H1 (cell line): Measurements from ENCODE around the gene FBXO21. TPM values are rescaled to one million over a fixed set of nuclear protein-coding genes. Genes with fewer than 3 reads are reported as not detected.

ENCODE experiments used
- CTCF ChIA-PET: fragments of 300-600 bp; sonication (Branson Sonifier 250); formaldehyde crosslinking; loops from one replicate; lab custom pipeline; 2021; ENCODE audit not compliant: partially characterized antibody; lab: Charles Lee
- POLR2A ChIA-PET: fragments of 300-600 bp; sonication (Branson Sonifier 250); formaldehyde crosslinking; loops from one replicate; lab custom pipeline; 2021; ENCODE audit warnings: inconsistent platforms; ENCODE audit not compliant: partially characterized antibody; lab: Charles Lee
- DNase-seq, 2 experiments: peaks; one replicate each; pipeline versions ENCODE4 v3.0.0 to v3.0.0-alpha.2; 2010 to 2022; ENCODE audit warnings: low spot score in 2 of 2, low read depth in 1 of 2, mixed read lengths in 1 of 2
- FAIRE-seq: peaks from 2 replicates; lab custom pipeline; 2011; peaks lifted over from hg19 to GRCh38; lab: Jason Lieb, UNC
- H2AFZ ChIP-seq: 2 replicates; pipeline ENCODE4 v1.8.1; 2012; ENCODE audit warnings: low read length, inconsistent platforms
- H2AK5ac ChIP-seq: 2 replicates; pipeline ENCODE4 v1.6.1; 2013; ENCODE audit warnings: low read depth, low read length
- H2BK120ac ChIP-seq: replicated peaks from 2 replicates; pipeline ENCODE3; 2013; ENCODE audit warnings: low read depth, low read length, inconsistent platforms
- H2BK12ac ChIP-seq: 2 replicates; pipeline ENCODE4 v1.6.1; 2013; ENCODE audit warnings: low read depth, low read length
- H2BK15ac ChIP-seq: 2 replicates; pipeline ENCODE4 v1.6.1; 2013; ENCODE audit warnings: low read length
- H2BK20ac ChIP-seq: 2 replicates; pipeline ENCODE4 v1.6.1; 2013; ENCODE audit warnings: low read length
- H2BK5ac ChIP-seq: 2 replicates; pipeline ENCODE4 v1.6.1; 2013; ENCODE audit warnings: low read depth, low read length
- H3K14ac ChIP-seq: 2 replicates; pipeline ENCODE4 v1.6.1; 2013; ENCODE audit warnings: inconsistent platforms; ENCODE audit not compliant: insufficient read length
- H3K18ac ChIP-seq: 2 replicates; pipeline ENCODE4 v1.6.1; 2013; ENCODE audit warnings: low read length; ENCODE audit errors: extremely low read depth
- H3K23ac ChIP-seq: 2 replicates; pipeline ENCODE4 v1.6.1; 2013; ENCODE audit warnings: inconsistent platforms; ENCODE audit not compliant: insufficient read length
- H3K23me2 ChIP-seq: 2 replicates; pipeline ENCODE4 v1.6.1; 2013; ENCODE audit warnings: low read depth, low read length
- H3K27ac ChIP-seq: 2 replicates; pipeline ENCODE4 v1.6.1; 2011; ENCODE audit warnings: low read depth, low read length, inconsistent platforms
- H3K27me3 ChIP-seq, 4 experiments: replicated peaks in 1 of 4; 1 replicate in 1 of 4; 2 replicates in 3 of 4; pipeline versions ENCODE4 v1.6.1 to v1.8.1; 2011 to 2013; ENCODE audit warnings: low read length in 3 of 4, mild to moderate bottlenecking in 3 of 4, inconsistent platforms in 2 of 4, mixed read lengths in 2 of 4, moderate library complexity in 1 of 4; ENCODE audit not compliant: control insufficient read depth in 3 of 4, insufficient read depth in 3 of 4; ENCODE audit errors: extremely low read depth in 1 of 4
- H3K36me3 ChIP-seq, 4 experiments: 2 replicates each; pipeline versions ENCODE4 v1.6.1 to v1.8.1; 2011 to 2013; ENCODE audit warnings: mild to moderate bottlenecking in 4 of 4, low read length in 3 of 4, moderate library complexity in 2 of 4, control low read depth in 1 of 4, inconsistent platforms in 1 of 4; ENCODE audit not compliant: insufficient read depth in 4 of 4, control insufficient read depth in 2 of 4
- H3K4ac ChIP-seq: replicated peaks from 2 replicates; pipeline ENCODE3; 2013; ENCODE audit warnings: low read length, low read depth, mixed read lengths, inconsistent platforms; ENCODE audit not compliant: insufficient read length
- H3K4me1 ChIP-seq, 4 experiments: replicated peaks in 1 of 4; 1 replicate in 1 of 4; 2 replicates in 3 of 4; pipeline versions ENCODE4 v1.6.1 to v1.8.1; 2011 to 2013; ENCODE audit warnings: low read length in 3 of 4, inconsistent platforms in 2 of 4, mixed read lengths in 1 of 4; ENCODE audit not compliant: insufficient read depth in 4 of 4, control insufficient read depth in 3 of 4
- H3K4me2 ChIP-seq, 2 experiments: 2 replicates each; pipeline versions ENCODE4 v1.6.1 to v1.8.1; 2011 to 2013; ENCODE audit warnings: low read depth in 2 of 2, low read length in 2 of 2, control low read depth in 1 of 2, inconsistent platforms in 1 of 2, mild to moderate bottlenecking in 1 of 2; ENCODE audit not compliant: insufficient read depth in 1 of 2
- H3K4me3 ChIP-seq, 4 experiments: fragments of 200-600, 300-600 bp in 1 of 4; sonication (generic), shearing (Covaris generic), sonication (Bioruptor Twin) in 1 of 4; 2 replicates each; pipeline versions ENCODE4 v1.5.1 to v1.8.1; 2011 to 2016; ENCODE audit warnings: low read length in 4 of 4, low read depth in 3 of 4, control low read depth in 2 of 4, inconsistent platforms in 2 of 4, mild to moderate bottlenecking in 2 of 4, mixed read lengths in 1 of 4, moderate library complexity in 1 of 4; ENCODE audit not compliant: insufficient read depth in 2 of 4; ENCODE audit errors: extremely low read depth in 1 of 4
- H3K56ac ChIP-seq: replicated peaks from 2 replicates; pipeline ENCODE3; 2013; ENCODE audit warnings: low read depth, mild to moderate bottlenecking, mixed read lengths, low read length, inconsistent platforms; ENCODE audit not compliant: insufficient read length
- H3K79me1 ChIP-seq: 2 replicates; pipeline ENCODE4 v1.6.1; 2013; ENCODE audit warnings: low read depth, low read length, control low read depth
- H3K79me2 ChIP-seq, 2 experiments: 2 replicates each; pipeline versions ENCODE4 v1.6.1 to v1.8.1; 2012 to 2013; ENCODE audit warnings: low read length in 2 of 2, mild to moderate bottlenecking in 2 of 2, inconsistent platforms in 1 of 2; ENCODE audit not compliant: insufficient read depth in 2 of 2, control insufficient read depth in 1 of 2
- H3K9ac ChIP-seq, 4 experiments: replicated peaks in 1 of 4; 1 replicate in 1 of 4; 2 replicates in 3 of 4; pipeline versions ENCODE4 v1.6.1 to v1.8.1; 2011 to 2013; ENCODE audit warnings: low read depth in 3 of 4, low read length in 3 of 4, control low read depth in 2 of 4, mild to moderate bottlenecking in 2 of 4, moderate library complexity in 2 of 4, inconsistent platforms in 1 of 4; ENCODE audit errors: extremely low read depth in 1 of 4
- H3K9me3 ChIP-seq, 2 experiments: 2 replicates each; pipeline versions ENCODE4 v1.6.1 to v1.8.1; 2012 to 2013; ENCODE audit warnings: mild to moderate bottlenecking in 2 of 2, moderate library complexity in 2 of 2, control low read depth in 1 of 2, inconsistent platforms in 1 of 2, low read depth in 1 of 2, low read length in 1 of 2, mixed read lengths in 1 of 2; ENCODE audit not compliant: insufficient read depth in 2 of 2
- H4K20me1 ChIP-seq, 2 experiments: replicated peaks in 1 of 2; 2 replicates each; pipeline versions ENCODE3 to v1.8.1; 2011 to 2013; ENCODE audit warnings: inconsistent platforms in 2 of 2, low read length in 2 of 2, mild to moderate bottlenecking in 1 of 2; ENCODE audit not compliant: insufficient read depth in 2 of 2, control insufficient read depth in 1 of 2
- H4K5ac ChIP-seq: 2 replicates; pipeline ENCODE4 v1.6.1; 2013; ENCODE audit warnings: low read length, low read depth, mixed read lengths, inconsistent platforms; ENCODE audit not compliant: insufficient read length
- H4K8ac ChIP-seq: 2 replicates; pipeline ENCODE4 v1.8.0; 2013; ENCODE audit warnings: mild to moderate bottlenecking, moderate library complexity, low read length, inconsistent platforms; ENCODE audit not compliant: insufficient read depth; ENCODE audit errors: extremely low read depth
- H4K91ac ChIP-seq: replicated peaks from 2 replicates; pipeline ENCODE3; 2013; ENCODE audit warnings: low read length, mixed read lengths, inconsistent platforms; ENCODE audit not compliant: insufficient read length
- BCL11A ChIP-seq, 2 experiments: IDR thresholded peaks; one replicate each; pipeline ENCODE4 v1.6.1; 2011; ENCODE audit warnings: low read depth in 2 of 2, low read length in 2 of 2, mild to moderate bottlenecking in 2 of 2
- EGR1 ChIP-seq: IDR thresholded peaks from 2 replicates; pipeline ENCODE4 v1.6.1; 2011; ENCODE audit warnings: low read depth, low read length, borderline replicate concordance
- FOSL1 ChIP-seq: IDR thresholded peaks from 2 replicates; pipeline ENCODE4 v1.6.1; 2011; ENCODE audit warnings: mild to moderate bottlenecking, low read depth, low read length, moderate library complexity; ENCODE audit not compliant: insufficient read depth
- GTF2F1 ChIP-seq: IDR thresholded peaks from 2 replicates; pipeline ENCODE4 v1.6.1; 2012; ENCODE audit warnings: low read depth, low read length, improper control_type of control experiment, borderline replicate concordance
- KDM1A ChIP-seq: fragments of 200-600, 300-600 bp; sonication (generic); IDR thresholded peaks from 2 replicates; pipeline ENCODE4 v1.7.1; 2016; ENCODE audit warnings: mild to moderate bottlenecking, low read length, borderline replicate concordance
- POU5F1 ChIP-seq: IDR thresholded peaks from 2 replicates; pipeline ENCODE4 v1.6.1; 2011; ENCODE audit warnings: low read depth, mild to moderate bottlenecking, low read length, moderate library complexity
- RAD21 ChIP-seq, 2 experiments: IDR thresholded peaks in 1 of 2; conservative IDR thresholded peaks in 1 of 2; 2 replicates each; pipeline ENCODE4 v1.6.1; 2011; ENCODE audit warnings: low read depth in 2 of 2, low read length in 2 of 2, improper control_type of control experiment in 1 of 2, inconsistent platforms in 1 of 2, mild to moderate bottlenecking in 1 of 2, moderate library complexity in 1 of 2
- TAF7 ChIP-seq: optimal IDR thresholded peaks from 2 replicates; pipeline ENCODE3; 2011; ENCODE audit warnings: low read depth, mild to moderate bottlenecking, inconsistent platforms, low read length, moderate library complexity, borderline replicate concordance
- TBP ChIP-seq: IDR thresholded peaks from 2 replicates; pipeline ENCODE4 v1.6.1; 2011; ENCODE audit warnings: low read depth, low read length, improper control_type of control experiment
- WGBS, 2 experiments: shearing (Covaris generic) in 1 of 2; methylation state at CpG; one replicate each; pipeline versions ENCODE4 v1.1.6 to v1.1.7; 2013 to 2015; ENCODE audit warnings: low lambda C conversion rate in 2 of 2, mixed read lengths in 2 of 2, inconsistent platforms in 1 of 2, low coverage in 1 of 2, missing lambda C conversion rate in 1 of 2; ENCODE audit not compliant: insufficient replicate concordance in 2 of 2, insufficient coverage in 1 of 2, insufficient read length in 1 of 2; ENCODE audit errors: extremely low coverage in 1 of 2, missing lambda C conversion rate in 1 of 2; 5-methylcytosine and 5-hydroxymethylcytosine counted together
- polyA plus RNA-seq, 7 experiments: library from polyadenylated mRNA; depleted of rRNA in 3 of 7; stranded (reverse) in 5 of 7; unstranded in 2 of 7; fragments of >200 nt in 5 of 7; fragments of 200-250 nt in 2 of 7; gene quantifications; 1 replicate in 5 of 7; 2 replicates in 1 of 7; 4 replicates in 1 of 7; pipeline versions ENCODE4 v1.2.1 to v1.2.3, GENCODE V29; 2011 to 2013; ENCODE audit warnings: missing spikeins in 2 of 7, mixed read lengths in 2 of 7
- total RNA-seq: library from RNA; stranded (reverse); fragmentation: NEBNext Ultra II Directional; extraction: Animal tissue kit (Norgen Biotek cat#: 25700); gene quantifications from 2 replicates; pipeline ENCODE4 v1.2.1, GENCODE V29; 2021

FBXO21 gene
- total and polyA plus RNA-seq, 2 of the 8 experiments (the other 6 are each of a cell fraction or from before 2014, with no cell fraction given): 57.0 to 80.6 TPM

GRCh38 chr12:117187421-117187820 is 2.8 kb downstream of the FBXO21 start:
- Histone ChIP-seq H2BK120ac (no peak overlapping the region), H3K4ac (no peak overlapping the region), H3K14ac (no peak overlapping the region), H2AFZ (no peak overlapping the region), H2BK15ac (no peak overlapping the region), H4K8ac (no peak overlapping the region), H3K79me1 (peaks cover 8% of the 10 kb centered on the region), H3K4me2 (no peak overlapping the region), H3K23ac (no peak overlapping the region), H4K5ac (no peak overlapping the region), H2AK5ac (no peak overlapping the region), H3K27me3 (peaks cover 0 to 2% (median 0%) of the 10 kb centered on the region in 4 experiments; a peak in 1 of 7 replicates), H4K91ac (no peak overlapping the region), H2BK5ac (no peak overlapping the region), H3K9ac (no peak overlapping the region), H3K27ac (no peak overlapping the region), H3K36me3 (peaks cover 10 to 40% (median 26%) of the 10 kb centered on the region in 4 experiments; a peak in 6 of 8 replicates), H2BK12ac (no peak overlapping the region), H3K79me2 (peaks cover 7 to 39% of the 10 kb centered on the region in 2 experiments; a peak in 3 of 4 replicates), H3K4me3 (no peak overlapping the region), H3K4me1 (peaks cover 2 to 9% (median 4%) of the 10 kb centered on the region in 4 experiments; a peak in 5 of 7 replicates), H4K20me1 (peaks cover 0 to 10% of the 10 kb centered on the region in 2 experiments), H3K23me2 (peaks cover 13% of the 10 kb centered on the region; the same call in 1 of the 2 replicates), H3K9me3 (no peaks in the 10 kb centered on the region), H2BK20ac (no peak overlapping the region), H3K56ac (no peak overlapping the region), H3K18ac (no peak overlapping the region)
- FAIRE-seq (no peak), DNase-seq (no peak)
- 88% methylated on average over 4 of the region's 4 CpGs; no CpG with 5 or more reads in 1 of the 2 experiments for WGBS, 2 experiments
- CTCF ChIA-PET: interaction anchor here (0.7 kb wide), 1 partner anchor 76 kb away, joined by 3 read pairs; no protein-coding TSS in a partner anchor
- POLR2A ChIA-PET: interaction anchor here (1.0 to 1.5 kb wide), 2 partner anchors 13 to 27 kb away, joined by 3 to 4 read pairs; no protein-coding TSS in a partner anchor
- TF ChIP-seq GTF2F1 (no peak), KDM1A (no peak), EGR1 (no peak), BCL11A (IDR thresholded peaks at IDR 0.05; ENCODE audit: low read depth in 2 of 2, low read length in 2 of 2) (no peak), TAF7 (no peak), POU5F1 (no peak), TBP (no peak), FOSL1 (no peak), RAD21 (IDR thresholded peaks at IDR 0.05 in 1 of 2, conservative IDR thresholded peaks at IDR 0.05 in 1 of 2; ENCODE audit: low read depth in 2 of 2, low read length in 2 of 2) (no peak)
